Hepatic stellate cell (primary cell): ENCODE data around the gene C1QTNF6.

Experiments
- DNase-seq: peaks from one replicate; pipeline ENCODE4 v3.0.0; 2011; ENCODE audit warnings: low spot score

Gene C1QTNF6

DNA sequence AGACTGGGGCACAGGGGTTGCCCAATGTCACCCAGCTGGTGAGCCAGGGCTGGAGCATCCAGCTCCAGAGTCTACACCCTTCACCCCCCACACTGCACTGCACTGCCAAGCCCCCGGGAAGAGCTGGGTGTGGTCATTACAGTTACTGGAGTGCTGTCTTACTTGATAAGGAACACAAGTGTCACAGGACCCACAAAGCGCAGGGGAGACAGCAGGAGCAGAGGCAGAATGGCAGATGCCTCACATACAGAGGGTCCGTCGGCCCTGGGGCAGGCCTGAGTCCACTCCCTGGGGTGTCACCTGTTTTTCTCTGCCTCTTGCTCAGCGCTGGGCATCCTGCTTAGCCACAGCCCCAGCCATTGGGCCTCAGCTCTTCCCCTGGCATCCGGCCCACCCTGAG lies 46.1 kb downstream of the C1QTNF6 start:
- DNase-seq: no peak

- DNase-seq: no peak
These were observed 46.6 kb downstream of the C1QTNF6 start for GRCh38 chr22:37141476-37141875.

- no peak for DNase-seq
These were observed 47.2 kb downstream of the C1QTNF6 start for GRCh38 chr22:37140686-37141323.

- no peak for DNase-seq
These were observed 48.3 kb downstream of the C1QTNF6 start for GRCh38 chr22:37139762-37140161.

DNA sequence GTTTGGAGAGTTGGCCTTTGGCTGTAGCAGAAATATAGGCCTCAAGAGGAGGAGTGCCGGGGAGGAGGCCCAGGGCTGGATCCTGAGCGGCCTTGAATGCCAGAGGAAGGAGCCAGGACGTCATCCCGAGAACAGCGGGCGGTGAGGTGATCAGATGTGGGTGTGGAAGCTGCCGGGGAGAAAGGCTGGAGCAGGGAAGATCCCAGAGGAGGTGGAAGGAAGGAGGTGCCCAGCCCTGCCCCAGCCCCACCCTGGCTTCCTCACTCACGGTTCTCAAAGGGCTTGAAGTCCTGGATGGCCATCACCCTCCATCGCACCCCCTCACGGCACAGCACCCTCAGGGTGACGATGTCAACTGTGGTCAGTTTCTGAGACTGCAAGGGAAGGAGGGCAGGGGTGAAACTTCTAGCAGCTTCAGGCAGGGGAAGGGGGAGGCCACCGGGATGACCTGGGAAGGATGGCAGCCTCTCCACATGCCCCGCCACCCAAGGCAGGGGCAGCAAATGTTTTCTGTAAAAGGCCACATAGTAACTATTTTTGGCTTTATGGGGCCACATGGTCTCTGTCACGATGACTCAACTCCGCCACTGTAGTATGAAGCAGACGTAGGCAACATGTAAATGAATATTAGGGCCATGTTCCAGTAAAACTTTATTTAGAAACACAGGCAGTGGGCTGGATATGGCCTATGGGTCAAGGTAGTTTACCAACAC lies 49.0 kb downstream of the C1QTNF6 start:
- no peak for DNase-seq

DNA sequence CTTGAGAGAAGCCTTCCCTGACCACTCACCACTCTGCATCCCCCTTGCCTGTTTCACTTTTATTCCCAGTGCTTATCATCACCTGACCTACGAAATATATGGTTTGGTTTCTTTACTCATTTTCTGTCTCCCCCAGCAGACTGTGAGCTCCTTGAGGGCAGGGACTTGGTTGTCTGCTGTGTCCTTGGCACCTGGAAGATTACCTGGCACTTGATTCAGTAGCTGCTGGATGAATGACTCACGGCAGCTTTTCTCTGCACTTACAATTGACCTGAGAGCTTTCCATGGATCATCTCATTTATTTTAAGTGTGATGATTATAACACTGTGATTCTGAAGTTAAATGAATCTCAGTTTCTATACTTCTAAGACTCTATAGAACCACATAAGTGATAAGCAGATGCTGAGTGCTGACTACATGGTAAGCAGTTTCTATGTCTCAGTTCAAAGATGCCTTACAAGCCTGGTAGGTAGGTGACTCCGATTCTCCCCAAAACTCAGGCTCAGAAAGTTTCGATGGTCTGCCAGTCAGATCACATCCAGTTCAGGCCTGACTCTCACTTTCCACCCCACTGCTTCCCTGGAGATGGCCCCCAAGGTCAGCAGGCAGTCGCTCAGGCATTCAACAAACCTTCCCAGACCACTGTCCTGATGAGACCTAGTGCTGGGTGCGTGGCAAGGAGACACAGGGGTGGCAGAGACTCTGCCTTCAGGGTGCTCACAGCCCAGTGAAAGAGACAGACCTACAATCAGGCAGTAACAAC lies 50.0 kb downstream of the C1QTNF6 start:
- DNase-seq: no peak

DNA sequence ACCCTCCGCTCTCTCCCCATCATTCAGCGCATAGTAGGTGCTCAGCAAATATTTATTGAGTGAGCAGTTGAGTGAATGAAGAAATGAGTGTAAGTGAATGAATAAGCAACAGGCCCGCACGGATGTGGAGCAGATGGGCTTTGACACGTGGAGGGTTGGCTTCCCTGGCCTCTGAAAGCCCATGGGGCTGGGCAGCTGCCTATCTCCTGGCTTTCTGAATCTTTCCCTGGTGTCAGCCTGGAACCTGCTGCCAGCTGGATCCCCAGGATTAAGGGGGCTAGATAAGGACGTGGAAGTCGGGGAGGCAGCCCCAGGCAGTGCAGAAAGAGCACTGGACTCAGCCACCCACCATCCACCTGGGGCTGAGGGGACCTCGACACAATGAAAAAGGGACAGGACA lies 50.9 kb downstream of the C1QTNF6 start:
- DNase-seq: no peak

- DNase-seq: no peak
These were observed 53.0 kb downstream of the C1QTNF6 start for GRCh38 chr22:37135023-37135422.

DNA sequence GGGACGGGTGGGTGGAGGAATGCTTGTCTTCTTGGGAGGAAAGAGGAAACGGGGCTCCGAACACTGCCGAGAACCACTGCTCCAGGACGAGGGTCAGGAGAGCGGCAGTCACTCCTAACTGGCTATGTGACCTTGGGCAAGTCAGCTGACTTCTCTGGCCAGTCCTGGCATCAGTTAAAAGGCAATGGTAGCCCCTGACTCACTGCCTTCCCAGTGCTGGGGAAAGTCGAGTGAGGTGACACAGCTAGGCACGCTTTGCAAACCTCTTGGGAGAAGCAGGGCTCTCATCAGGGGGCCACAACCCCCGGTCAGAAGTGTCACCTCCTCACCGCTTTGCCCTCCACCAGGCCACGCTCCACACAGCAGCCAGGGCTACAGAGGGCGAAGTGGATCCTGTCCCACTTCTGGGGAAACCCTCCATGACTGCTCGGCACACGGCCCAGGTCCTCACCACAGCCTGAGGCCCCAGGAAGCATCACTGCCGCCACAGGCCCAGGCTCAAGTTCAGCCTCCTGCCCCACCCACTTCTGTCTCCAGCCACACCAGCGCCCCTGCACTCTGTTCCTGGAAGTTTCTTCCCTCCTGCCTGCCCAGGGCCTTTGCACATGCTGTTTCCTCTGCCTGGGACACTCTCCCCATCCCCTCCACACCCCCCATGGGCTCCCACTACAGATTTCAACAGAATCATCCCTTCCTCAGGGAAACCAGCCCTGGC lies 54.6 kb downstream of the C1QTNF6 start:
- no peak for DNase-seq

- DNase-seq: no peak
These were observed 55.3 kb downstream of the C1QTNF6 start for GRCh38 chr22:37132773-37133172.
